WI38 (cell line): ENCODE measurements around the gene RBFOX2.
"Not testable (repeated sequence)": the region's sequence is repeated elsewhere in the genome, so short reads cannot be mapped to it uniquely, and the experiment has no call there.

Experiments
- H3K4me3 ChIP-seq: 2 replicates; pipeline ENCODE4 v1.5.1; 2011; ENCODE audit warnings: low read depth, mild to moderate bottlenecking, control low read depth, low read length
- TF ChIP-seq, protein P1 (sequence below): IDR thresholded peaks from 2 replicates; pipeline ENCODE4 v1.5.1; 2012; ENCODE audit warnings: low read depth, mild to moderate bottlenecking, control low read depth, low read length

Gene RBFOX2

GRCh38 chr22:35743326-35743860, 285.2 kb downstream of the RBFOX2 start:
- TF ChIP-seq, protein P1, sequence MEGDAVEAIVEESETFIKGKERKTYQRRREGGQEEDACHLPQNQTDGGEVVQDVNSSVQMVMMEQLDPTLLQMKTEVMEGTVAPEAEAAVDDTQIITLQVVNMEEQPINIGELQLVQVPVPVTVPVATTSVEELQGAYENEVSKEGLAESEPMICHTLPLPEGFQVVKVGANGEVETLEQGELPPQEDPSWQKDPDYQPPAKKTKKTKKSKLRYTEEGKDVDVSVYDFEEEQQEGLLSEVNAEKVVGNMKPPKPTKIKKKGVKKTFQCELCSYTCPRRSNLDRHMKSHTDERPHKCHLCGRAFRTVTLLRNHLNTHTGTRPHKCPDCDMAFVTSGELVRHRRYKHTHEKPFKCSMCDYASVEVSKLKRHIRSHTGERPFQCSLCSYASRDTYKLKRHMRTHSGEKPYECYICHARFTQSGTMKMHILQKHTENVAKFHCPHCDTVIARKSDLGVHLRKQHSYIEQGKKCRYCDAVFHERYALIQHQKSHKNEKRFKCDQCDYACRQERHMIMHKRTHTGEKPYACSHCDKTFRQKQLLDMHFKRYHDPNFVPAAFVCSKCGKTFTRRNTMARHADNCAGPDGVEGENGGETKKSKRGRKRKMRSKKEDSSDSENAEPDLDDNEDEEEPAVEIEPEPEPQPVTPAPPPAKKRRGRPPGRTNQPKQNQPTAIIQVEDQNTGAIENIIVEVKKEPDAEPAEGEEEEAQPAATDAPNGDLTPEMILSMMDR = no peak
- no peak overlapping the region for H3K4me3 ChIP-seq

DNA sequence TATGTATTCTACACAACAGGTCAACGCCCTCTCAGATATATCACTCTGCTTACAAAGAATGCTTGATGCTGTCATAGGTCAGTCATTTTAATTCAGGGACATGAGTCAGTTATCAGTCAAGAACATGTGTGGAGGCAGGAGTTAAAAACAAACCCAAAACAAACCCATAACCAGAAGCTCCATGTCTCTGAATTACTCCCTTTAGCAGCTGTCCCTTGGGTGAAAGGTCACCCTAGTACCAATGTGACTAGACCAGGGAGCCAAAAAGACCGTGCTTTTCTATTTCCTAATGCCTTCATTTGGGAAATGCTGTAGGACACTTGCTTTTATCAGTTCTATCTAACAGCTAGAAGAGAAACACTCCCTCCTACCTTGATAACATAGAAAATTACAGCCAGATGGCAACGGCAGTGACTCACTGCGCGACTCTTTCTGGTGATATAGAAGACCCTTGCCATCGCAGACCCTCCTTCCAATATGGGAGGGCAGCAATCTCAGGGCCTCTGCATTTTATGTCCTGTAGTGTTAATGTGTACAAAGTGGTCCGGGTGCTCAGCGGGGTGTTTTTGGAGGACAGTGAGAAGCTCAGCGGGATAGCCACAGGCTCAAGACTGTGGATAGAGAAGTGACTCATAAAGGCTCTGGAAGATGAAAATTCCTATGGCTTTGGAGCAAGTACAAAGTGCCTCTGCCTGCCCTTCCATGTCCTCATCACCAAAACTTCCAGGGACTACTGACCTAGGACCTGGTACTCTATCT, 286.1 kb downstream of the RBFOX2 start:
- TF ChIP-seq, protein P1 = no peak
- no peak overlapping the region for H3K4me3 ChIP-seq

DNA sequence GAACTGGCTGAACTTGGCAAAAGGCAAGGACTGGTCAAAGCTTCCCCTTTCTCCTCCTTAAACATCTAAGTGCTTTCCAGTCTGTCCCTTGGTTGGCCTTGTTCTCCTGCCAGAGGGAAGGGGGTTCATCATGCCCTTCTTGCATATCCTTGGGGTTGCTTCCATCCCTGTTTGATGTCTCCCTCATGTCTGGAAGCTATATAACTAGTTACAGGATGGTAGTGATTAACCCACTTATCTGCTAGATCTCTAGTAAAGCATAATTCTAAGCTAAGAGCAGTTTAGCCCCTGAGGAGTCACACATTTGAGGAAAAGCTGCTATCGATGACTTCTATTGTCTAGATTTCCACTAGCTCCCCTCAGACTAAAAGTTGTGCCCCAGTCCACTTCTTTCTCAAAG, 288.0 kb downstream of the RBFOX2 start:
- TF ChIP-seq, protein P1 = no peak
- H3K4me3 ChIP-seq = no peak overlapping the region

- no peak overlapping the region for H3K4me3 ChIP-seq
- TF ChIP-seq, protein P1 = no peak
Measured at GRCh38 chr22:35739931-35740380, 288.7 kb downstream of the RBFOX2 start.

- TF ChIP-seq, protein P1 = 0 out of 2 replicates have a peak, but pooled peaks have one; percentile 8
- H3K4me3 ChIP-seq = no peak overlapping the region
Measured at GRCh38 chr22:35739076-35739930, 289.3 kb downstream of the RBFOX2 start.

DNA sequence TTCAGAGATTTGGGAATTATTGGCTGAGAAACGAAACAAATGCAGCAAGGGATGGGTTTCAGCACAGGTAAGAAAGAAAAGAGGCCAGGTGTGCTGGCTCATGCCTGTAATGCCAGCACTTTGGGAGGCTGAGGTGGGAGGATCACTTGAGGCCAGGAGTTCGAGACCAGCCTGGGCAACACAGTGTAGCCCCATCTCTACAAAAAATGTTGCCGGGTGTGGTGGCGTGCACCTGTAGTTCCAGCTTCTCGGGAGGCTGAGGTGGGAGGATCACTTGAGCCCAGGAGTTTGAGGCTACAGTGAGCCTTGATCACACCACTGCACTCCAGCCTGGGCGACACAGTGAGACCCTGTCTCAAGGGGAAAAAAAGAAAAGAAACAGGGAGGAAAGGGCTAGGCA, 290.7 kb downstream of the RBFOX2 start:
- H3K4me3 ChIP-seq = not testable (repeated sequence)

DNA sequence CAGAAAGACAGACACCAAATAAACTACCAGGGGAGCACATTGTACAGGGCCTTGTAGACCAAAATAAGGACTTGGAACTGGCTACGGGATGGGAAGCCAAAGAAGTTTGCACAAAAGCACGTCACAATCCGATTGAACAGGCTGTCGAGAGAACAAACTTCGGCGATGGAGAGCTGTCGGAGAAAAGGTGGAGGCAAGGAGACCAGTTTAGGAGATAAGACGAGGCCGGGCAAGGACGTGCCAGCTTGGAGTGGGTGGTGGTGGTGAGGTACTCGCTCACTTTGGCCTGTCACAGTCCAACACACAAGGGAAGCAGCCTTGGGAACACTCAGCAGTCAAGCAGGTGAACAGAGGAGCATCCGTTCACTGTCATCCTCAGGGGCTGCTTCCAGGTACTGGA, 291.9 kb downstream of the RBFOX2 start:
- TF ChIP-seq, protein P1 = no peak

More for the DNA sequence above, 291.9 kb downstream of the RBFOX2 start:
- no peak overlapping the region for H3K4me3 ChIP-seq
